Suppressor macrophage (primary cell): ENCODE data around the gene GAD2.

ENCODE experiments used
- DNase-seq, 4 experiments: peaks; one replicate each; pipeline ENCODE4 v3.0.0-alpha.2; 2020 to 2022
- total RNA-seq, 17 experiments: gene quantifications; one replicate each; lab custom pipeline; 2026; ENCODE audit warnings: mixed read lengths in 6 of 17, inconsistent platforms in 3 of 17; lab: John Stamatoyannopoulos, UW

The GAD2 gene
- total RNA-seq, result 0 to 2.2 (median 0) reads per million in 17 experiments

DNA sequence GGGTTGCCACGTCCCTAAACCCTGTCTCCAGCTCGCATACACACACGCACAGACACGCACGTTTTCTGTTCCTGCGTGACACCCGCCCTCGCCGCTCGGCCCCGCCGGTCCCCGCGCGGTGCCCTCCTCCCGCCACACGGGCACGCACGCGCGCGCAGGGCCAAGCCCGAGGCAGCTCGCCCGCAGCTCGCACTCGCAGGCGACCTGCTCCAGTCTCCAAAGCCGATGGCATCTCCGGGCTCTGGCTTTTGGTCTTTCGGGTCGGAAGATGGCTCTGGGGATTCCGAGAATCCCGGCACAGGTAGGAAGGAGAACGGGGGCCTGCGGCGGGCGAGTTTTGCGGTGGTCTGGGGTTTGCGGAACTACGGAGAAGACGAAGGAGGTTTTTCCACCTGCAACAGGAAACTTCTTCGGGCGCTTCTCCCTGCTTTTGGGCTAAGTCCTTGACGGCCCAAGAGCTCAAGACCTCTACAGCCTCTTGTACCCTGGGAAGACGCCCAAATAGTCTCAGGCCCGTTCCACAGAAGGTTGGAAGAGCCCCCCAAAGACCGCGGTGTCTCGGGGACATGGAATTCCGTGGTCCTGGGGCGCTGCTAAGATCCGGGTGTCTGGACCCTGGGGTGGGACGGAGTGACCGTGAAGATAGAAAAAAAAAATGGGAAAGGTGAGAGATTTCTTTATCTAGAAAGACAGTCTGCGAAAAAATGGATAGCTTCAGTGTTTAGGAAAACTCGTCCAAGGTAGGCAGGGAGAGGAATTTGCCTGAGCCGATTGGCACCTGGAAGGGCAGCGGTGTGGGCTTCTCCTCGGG lies at the start of gene GAD2:
Gene GAD2, plus strand, starts transcription at position 190 of the 811 bp plus-strand sequence. Its CDS starts 36 bp downstream, at position 226.
- DNase-seq, result no peak

DNA sequence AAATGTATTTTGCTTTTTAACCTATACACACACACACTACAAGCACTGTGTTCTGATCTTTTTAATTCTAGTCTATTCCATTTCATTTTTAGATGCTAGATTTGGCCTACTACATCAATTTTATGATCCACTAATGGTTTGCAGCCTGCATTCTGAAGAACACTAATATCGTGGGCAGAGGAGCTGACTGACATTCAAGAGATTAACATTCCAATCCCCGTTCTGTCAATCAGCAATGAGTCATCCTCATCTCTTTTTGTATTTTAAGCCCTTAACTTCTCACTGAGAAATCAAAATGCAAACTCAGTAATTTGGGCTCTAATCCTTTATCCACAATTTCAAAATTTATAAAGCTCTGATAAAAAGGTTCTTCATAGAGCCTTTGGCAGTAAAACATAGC lies 47.1 kb upstream of the GAD2 start:
- no peak for DNase-seq

DNA sequence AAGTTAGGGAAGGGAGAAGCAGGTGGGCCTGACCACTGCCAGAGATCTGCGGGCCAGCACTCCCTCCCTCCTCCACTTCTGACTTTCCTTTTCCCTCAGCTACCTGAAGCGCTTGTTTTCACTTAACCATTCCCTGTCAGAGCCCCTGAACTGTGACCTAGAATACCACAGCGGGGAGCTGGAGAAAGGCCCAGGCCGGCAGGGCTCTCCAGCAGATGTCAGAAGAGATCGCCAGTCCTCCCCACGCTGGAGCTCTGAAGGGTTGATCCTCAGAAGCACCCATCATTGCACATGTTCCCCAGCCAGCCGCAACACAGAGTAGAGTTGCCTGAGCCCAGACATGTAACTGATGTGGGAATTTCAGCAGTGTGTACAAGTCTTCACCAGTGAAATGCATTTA lies 44.4 kb upstream of the GAD2 start:
- DNase-seq, result no peak

GRCh38 chr10:26173837-26174236 lies 42.7 kb upstream of the GAD2 start:
- no peak for DNase-seq

GRCh38 chr10:26177341-26177740 lies 39.2 kb upstream of the GAD2 start:
- DNase-seq, result no peak

GRCh38 chr10:26194275-26194674 lies 22.3 kb upstream of the GAD2 start:
- no peak for DNase-seq

DNA sequence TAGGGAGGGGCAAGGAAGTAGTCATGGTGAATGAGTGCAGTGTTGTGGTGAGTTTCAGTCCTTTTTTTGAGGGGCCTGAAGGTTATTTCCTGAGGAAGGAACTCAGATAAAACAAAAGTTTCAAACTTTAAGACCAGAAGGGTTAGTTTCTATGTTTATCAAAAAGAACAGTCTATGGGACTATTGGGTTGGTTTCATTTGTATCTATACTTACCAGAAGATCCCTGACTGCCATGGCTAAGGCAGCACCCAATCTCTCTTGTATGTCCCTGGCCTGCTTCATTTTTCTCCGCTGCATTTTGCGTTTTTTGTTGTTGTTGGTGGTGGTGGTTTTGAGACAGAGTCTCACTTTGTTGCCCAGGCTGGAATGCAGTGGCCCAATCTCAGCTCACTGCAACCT lies 19.3 kb upstream of the GAD2 start:
- no peak for DNase-seq

DNA sequence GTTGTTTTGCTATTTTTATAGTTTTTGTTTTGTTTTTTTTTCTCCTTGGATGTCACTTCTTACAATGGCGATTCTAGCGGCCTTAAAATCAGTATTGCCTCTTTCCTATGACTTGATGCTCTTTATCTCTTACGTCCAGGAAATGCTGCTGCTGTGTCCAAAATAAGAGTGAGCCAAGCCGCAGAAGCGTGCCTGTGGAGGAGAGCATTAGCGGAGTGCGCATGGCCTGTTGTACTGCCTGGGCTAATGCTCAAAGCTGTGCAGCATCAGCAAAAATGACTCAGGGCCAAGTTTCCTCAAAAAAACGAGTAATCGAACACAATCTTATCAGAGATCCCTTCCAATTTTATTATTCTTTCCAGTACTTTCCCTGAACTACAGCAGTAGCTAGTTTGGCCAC lies 18.5 kb upstream of the GAD2 start:
- DNase-seq, result no peak

DNA sequence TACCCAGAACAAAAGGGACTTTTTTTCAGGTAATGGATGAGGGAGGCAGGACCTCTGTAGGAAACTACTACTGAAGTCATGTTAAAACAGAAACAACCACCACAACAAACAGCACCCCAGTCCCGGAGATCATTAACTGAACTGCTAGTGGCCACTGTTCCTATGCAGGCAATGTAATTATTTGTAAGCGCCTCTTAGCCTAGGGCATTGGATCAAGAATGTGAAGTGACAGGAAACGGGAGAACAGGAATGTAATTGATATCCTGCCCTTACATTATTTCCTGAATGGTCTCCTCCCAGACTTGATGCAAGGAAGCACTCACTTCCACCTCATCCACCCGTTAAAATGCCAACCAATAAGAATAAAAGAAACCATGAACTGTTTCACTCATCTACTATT lies 16.7 kb upstream of the GAD2 start:
- no peak for DNase-seq

GRCh38 chr10:26205223-26205622 lies 11.4 kb upstream of the GAD2 start:
- no peak for DNase-seq

GRCh38 chr10:26211781-26212444 lies 4.7 kb upstream of the GAD2 start:
- DNase-seq, result no peak

DNA sequence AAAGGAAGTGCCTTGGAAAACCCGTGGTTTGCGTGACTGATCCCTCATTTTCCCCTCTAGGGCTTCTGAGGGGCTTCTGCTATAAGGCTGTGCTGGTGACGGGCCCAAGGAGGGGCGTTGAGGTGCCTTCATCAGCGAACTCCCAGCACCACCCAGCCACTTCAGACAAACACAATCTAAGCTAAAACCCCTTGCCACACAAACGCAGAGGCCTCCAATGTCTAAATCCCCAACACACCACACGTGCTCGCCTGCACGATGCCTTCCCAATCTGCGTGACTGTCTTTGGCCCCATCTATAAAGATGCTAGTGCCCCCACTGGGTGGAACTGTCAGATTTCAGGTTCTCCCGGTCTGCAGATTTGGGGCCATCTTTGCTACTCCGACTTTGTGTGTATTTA lies 4.1 kb upstream of the GAD2 start:
- no peak for DNase-seq

DNA sequence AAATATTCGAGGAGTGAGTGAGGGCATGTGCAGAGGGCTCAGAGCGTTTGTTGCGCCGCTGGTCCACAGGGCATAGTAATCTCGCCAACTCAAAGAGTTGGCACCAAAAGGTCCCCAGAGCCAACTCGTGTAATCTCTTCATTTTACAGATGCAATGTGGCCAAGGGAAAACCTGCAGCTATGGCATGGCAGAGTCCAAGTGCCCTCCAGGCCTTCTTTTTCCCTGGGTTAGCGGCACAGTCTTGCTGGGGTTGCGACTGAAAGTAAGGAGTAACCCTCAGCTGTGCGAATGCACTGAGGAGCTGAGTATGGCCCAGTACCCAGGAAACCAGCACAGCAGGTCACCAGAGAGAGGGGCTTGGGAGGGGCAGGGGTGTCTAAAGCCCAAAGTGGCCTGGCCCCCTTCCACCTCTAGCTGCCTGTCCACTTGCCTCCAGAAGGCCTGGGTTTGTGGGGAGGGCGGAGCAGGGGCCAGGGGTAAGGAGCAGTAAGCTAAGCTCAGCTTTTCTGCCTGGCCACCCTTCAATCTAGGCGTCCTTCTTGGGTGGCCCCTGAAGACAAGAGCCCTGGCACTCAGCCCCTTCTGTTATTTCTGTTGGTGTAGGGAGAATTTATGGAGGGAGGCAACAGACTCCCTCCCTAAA lies 3.3 kb upstream of the GAD2 start:
- no peak for DNase-seq

- DNase-seq, result no peak
Observed at GRCh38 chr10:26214004-26214403, 2.6 kb upstream of the GAD2 start.

DNA sequence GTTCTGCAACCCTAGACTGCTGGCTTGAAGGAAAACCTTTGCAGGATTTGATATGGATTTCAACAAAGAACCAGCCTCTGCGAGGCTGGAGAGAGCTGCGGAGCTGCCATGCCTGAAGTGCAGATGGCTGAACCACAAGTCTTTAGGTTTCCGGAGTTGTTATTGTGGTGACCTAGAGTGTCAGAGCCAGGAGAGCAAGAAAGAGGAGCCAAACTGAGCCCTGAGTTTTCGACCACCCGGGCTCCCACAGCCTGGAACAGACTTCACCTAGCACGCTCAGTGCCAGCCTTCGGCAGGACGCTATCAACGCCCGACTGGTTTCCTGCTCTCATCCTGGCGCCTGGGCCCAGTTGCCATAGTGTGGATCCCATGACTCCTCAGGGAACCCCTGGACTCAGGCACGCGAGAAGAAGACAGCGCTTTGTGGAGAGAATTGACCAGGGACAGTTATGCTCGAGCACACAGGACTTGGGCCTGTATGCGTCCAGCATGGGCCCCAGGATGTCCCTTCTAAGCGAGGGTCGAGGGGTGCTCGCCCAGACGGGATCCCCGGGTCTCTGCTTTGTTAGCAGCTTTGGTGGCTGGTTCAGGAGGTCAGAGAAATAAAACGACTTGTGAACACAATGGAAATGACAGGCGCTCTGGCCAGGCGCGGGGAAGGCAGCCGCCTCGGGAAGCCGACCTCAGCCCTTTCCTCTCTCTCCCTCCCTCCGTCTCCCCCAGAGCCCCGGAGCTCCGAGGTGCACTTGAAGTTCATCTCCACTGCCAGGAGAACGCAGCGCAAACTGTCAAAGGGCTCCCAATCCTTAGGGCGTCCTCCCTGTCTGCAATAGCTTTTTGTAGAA lies 1.8 kb upstream of the GAD2 start:
- DNase-seq, result no peak

GRCh38 chr10:26215396-26215934 lies 1.1 kb upstream of the GAD2 start:
- DNase-seq, result no peak

DNA sequence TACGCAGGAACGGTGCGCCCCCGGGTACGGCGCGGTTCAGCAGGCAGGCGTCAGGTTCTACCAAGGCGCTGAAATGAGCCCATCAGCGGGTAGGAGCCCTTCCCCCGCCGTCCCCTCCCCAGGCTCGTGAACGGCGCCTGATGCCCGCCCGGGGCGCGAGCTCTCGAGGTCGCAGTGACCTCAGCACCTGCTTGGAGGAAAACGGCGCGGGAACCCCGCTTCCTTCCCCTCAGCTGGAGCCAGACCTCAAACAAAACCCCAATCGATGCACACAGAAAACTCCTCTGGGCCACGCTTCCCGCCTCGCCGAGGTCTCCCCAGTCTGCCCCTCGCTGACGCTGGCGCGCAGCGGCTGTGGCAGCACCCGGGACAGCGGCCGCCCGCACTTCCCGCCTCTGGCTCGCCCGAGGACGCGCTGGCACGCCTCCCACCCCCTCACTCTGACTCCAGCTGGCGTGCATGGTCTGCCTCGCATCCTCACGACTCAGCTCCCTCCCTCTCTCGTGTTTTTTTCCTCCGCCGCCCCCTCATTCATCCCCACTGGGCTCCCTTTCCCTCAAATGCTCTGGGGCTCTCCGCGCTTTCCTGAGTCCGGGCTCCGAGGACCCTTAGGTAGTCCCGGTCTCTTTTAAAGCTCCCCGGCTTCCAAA lies 514 bp upstream of the GAD2 start:
- peak; percentile 9 to 59 (median 20) for DNase-seq

- DNase-seq, result no peak
Observed at GRCh38 chr10:26217396-26218086, 967 bp downstream of the GAD2 start.

DNA sequence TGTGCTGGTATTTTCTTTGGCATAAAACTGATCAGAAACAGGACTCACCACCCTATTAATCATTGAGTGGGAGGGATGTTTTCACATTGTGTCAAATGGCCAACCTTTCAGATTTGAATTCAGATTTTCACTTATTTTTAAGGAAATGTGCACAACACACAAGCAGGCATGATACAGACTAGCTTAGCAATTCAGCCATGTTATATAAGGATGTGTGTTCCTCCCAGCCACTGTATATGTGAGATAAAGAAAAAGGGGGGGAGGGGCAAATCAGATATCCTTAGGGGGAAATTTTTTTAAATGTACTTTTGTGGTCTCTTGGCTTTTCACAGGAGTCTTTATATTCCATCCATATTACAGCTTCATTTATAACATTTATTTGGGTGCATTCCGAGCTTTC lies 3.1 kb downstream of the GAD2 start:
- no peak for DNase-seq

GRCh38 chr10:26220901-26221300 lies 4.3 kb downstream of the GAD2 start:
- no peak for DNase-seq

DNA sequence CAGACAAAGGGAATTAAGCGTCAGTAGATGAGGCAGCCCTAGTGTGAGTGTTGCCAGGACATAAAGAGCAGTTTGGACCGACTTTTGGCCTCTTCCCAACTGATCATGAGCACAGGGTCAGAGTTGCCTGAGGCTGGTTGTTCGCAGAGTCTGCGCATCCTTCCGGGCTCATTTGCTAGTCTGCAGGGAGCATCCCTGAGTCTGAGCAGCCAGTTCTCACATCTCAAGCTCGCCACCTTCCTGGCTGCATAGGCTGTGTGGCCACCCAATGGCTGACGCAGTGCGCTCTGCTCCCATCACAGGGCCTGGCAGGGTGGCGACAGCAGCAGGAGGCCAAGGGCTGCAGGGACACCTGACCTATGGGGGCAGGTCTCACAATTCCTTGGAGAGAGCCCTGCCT lies 5.0 kb downstream of the GAD2 start:
- DNase-seq, result no peak
